OCI-LY7 (cell line): Measurements from ENCODE around the gene SLAIN2.

ENCODE experiments used
- EZH2phosphoT487 ChIP-seq: fragments of 200-600 bp; sonication (generic); IDR thresholded peaks from 2 replicates; pipeline ENCODE4 v1.6.1; 2018; ENCODE audit warnings: low read depth, borderline replicate concordance, mild to moderate bottlenecking, mixed run types, antibody characterized with exemption, low read length, moderate library complexity, mixed read lengths
- TF ChIP-seq, protein P1 (sequence below): fragments of 200-600 bp; sonication (generic); conservative IDR thresholded peaks from 2 replicates; pipeline ENCODE4 v1.5.1; 2014; ENCODE audit warnings: mild to moderate bottlenecking, antibody characterized with exemption, low read length, moderate library complexity, mixed read lengths

DNA sequence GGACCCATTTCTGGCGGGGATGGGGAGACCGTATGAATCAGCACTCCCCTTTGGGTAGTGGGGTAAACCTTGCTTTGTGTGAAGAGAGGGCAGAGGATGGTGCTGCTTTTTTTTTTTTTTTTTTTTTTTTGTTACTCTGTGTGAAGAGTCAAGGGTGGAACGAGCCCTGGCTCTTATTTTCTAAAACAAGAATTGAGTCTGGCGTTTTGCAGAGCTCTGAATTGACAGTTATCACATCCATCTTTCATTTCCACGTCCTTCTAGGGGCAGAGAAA lies 1.2 kb downstream of the SLAIN2 start:
- TF ChIP-seq, protein P1, sequence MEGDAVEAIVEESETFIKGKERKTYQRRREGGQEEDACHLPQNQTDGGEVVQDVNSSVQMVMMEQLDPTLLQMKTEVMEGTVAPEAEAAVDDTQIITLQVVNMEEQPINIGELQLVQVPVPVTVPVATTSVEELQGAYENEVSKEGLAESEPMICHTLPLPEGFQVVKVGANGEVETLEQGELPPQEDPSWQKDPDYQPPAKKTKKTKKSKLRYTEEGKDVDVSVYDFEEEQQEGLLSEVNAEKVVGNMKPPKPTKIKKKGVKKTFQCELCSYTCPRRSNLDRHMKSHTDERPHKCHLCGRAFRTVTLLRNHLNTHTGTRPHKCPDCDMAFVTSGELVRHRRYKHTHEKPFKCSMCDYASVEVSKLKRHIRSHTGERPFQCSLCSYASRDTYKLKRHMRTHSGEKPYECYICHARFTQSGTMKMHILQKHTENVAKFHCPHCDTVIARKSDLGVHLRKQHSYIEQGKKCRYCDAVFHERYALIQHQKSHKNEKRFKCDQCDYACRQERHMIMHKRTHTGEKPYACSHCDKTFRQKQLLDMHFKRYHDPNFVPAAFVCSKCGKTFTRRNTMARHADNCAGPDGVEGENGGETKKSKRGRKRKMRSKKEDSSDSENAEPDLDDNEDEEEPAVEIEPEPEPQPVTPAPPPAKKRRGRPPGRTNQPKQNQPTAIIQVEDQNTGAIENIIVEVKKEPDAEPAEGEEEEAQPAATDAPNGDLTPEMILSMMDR: no peak
- no peak for TF ChIP-seq EZH2phosphoT487
